Trophoblast cell (in vitro differentiated cells and primary cell): Measurements from ENCODE around the gene GINS3.
A peak's percentile ranks its signal among the peaks of the same experiment; 100 is the strongest.
"Not testable (repeated sequence)": the region's sequence is repeated elsewhere in the genome, so short reads cannot be mapped to it uniquely, and the experiment has no call there.

ENCODE experiments used
- DNase-seq, 2 donors: peaks; one replicate each; pipeline ENCODE4 v3.0.0-alpha.2; 2016
- H2AFZ ChIP-seq: 2 replicates; pipeline ENCODE4 v1.6.1; 2013; ENCODE audit warnings: low read length, moderate library complexity, mild to moderate bottlenecking; ENCODE audit not compliant: insufficient read depth, poor library complexity
- H2AK5ac ChIP-seq: 2 replicates; pipeline ENCODE4 v1.6.1; 2013; ENCODE audit warnings: mild to moderate bottlenecking, low read length
- H2BK120ac ChIP-seq: 2 replicates; pipeline ENCODE4 v1.6.1; 2013; ENCODE audit warnings: low read length, mild to moderate bottlenecking, moderate library complexity; ENCODE audit not compliant: insufficient read depth, poor library complexity
- H2BK12ac ChIP-seq: 2 replicates; pipeline ENCODE4 v1.6.1; 2013; ENCODE audit warnings: mild to moderate bottlenecking, low read length, moderate library complexity
- H2BK5ac ChIP-seq: 2 replicates; pipeline ENCODE4 v1.6.1; 2013; ENCODE audit warnings: low read length, low read depth, moderate library complexity, mild to moderate bottlenecking; ENCODE audit not compliant: poor library complexity
- H3K14ac ChIP-seq: 2 replicates; pipeline ENCODE4 v1.6.1; 2013; ENCODE audit warnings: mild to moderate bottlenecking, low read length
- H3K18ac ChIP-seq: 2 replicates; pipeline ENCODE4 v1.6.1; 2013; ENCODE audit warnings: mild to moderate bottlenecking, low read length
- H3K23ac ChIP-seq: 2 replicates; pipeline ENCODE4 v1.6.1; 2013; ENCODE audit warnings: low read length
- H3K27ac ChIP-seq: 2 replicates; pipeline ENCODE4 v1.5.1; 2013; ENCODE audit warnings: low read depth, mild to moderate bottlenecking, inconsistent platforms, low read length, moderate library complexity
- H3K27me3 ChIP-seq: 2 replicates; pipeline ENCODE4 v1.6.1; 2013; ENCODE audit warnings: inconsistent platforms, mild to moderate bottlenecking, low read length, moderate library complexity; ENCODE audit not compliant: insufficient read depth
- H3K36me3 ChIP-seq, 2 experiments: 1 replicate in 1 of 2; 2 replicates in 1 of 2; pipeline ENCODE4 v1.6.1; 2013; ENCODE audit warnings: low read length in 2 of 2, mild to moderate bottlenecking in 2 of 2, moderate library complexity in 1 of 2; ENCODE audit not compliant: insufficient read depth in 2 of 2, control insufficient read depth in 1 of 2
- H3K4ac ChIP-seq: 2 replicates; pipeline ENCODE4 v1.6.1; 2013; ENCODE audit warnings: low read depth, mild to moderate bottlenecking, low read length, moderate library complexity
- H3K4me1 ChIP-seq, 2 experiments: 1 replicate in 1 of 2; 2 replicates in 1 of 2; pipeline ENCODE4 v1.6.1; 2013; ENCODE audit warnings: low read length in 2 of 2, mild to moderate bottlenecking in 2 of 2, moderate library complexity in 1 of 2; ENCODE audit not compliant: insufficient read depth in 2 of 2, control insufficient read depth in 1 of 2
- H3K4me2 ChIP-seq: 2 replicates; pipeline ENCODE4 v1.6.1; 2013; ENCODE audit warnings: inconsistent platforms, mild to moderate bottlenecking, low read length, moderate library complexity
- H3K4me3 ChIP-seq: 2 replicates; pipeline ENCODE4 v1.5.1; 2013; ENCODE audit warnings: mild to moderate bottlenecking, low read depth, low read length, inconsistent platforms
- H3K79me1 ChIP-seq: one replicate; pipeline ENCODE4 v1.6.1; 2013; ENCODE audit warnings: low read length
- H3K79me2 ChIP-seq: 2 replicates; pipeline ENCODE4 v1.6.1; 2013; ENCODE audit warnings: low read length, mild to moderate bottlenecking; ENCODE audit not compliant: control insufficient read depth, insufficient read depth, poor library complexity
- H3K9ac ChIP-seq: 2 replicates; pipeline ENCODE4 v1.6.1; 2013; ENCODE audit warnings: mild to moderate bottlenecking, low read length
- H3K9me3 ChIP-seq: 2 replicates; pipeline ENCODE4 v1.6.1; 2013; ENCODE audit warnings: low read depth, mild to moderate bottlenecking, control low read depth, inconsistent platforms, low read length; ENCODE audit not compliant: insufficient read depth
- H4K12ac ChIP-seq: 2 replicates; pipeline ENCODE4 v1.6.1; 2013; ENCODE audit warnings: low read depth, mild to moderate bottlenecking, low read length, moderate library complexity
- H4K8ac ChIP-seq: 2 replicates; pipeline ENCODE4 v1.6.1; 2013; ENCODE audit warnings: low read depth, mild to moderate bottlenecking, low read length, moderate library complexity
- H4K91ac ChIP-seq: one replicate; pipeline ENCODE4 v1.6.1; 2013; ENCODE audit warnings: low read depth, mild to moderate bottlenecking, low read length, moderate library complexity
- WGBS: extraction: QIAGEN DNeasy Blood & Tissue Kit; methylation state at CpG from one replicate; pipeline ENCODE4 v1.1.7; 2013; ENCODE audit warnings: missing lambda C conversion rate; ENCODE audit not compliant: insufficient read length, insufficient coverage; ENCODE audit errors: extremely low coverage; 5-methylcytosine and 5-hydroxymethylcytosine counted together

Gene GINS3

GRCh38 chr16:58393138-58393504 is 850 bp downstream of the GINS3 start:
- no peak overlapping the region for H3K4ac ChIP-seq
- H3K79me2 ChIP-seq: peaks cover 3% of the 10 kb centered on the region
- H3K9ac ChIP-seq: no peak overlapping the region
- H3K9me3 ChIP-seq: no peaks in the 10 kb centered on the region
- H3K36me3 ChIP-seq: no peaks in the 10 kb centered on the region
- peak overlapping the region; percentile 69 for H4K8ac ChIP-seq
- H4K91ac ChIP-seq: no peak overlapping the region
- H3K27ac ChIP-seq: no peak overlapping the region
- H3K18ac ChIP-seq: no peak overlapping the region
- H2BK120ac ChIP-seq: no peak overlapping the region
- no peak overlapping the region for H3K14ac ChIP-seq
- no peak overlapping the region for H2AK5ac ChIP-seq
- peak overlapping the region; percentile 100 for H2AFZ ChIP-seq
- no peaks in the 10 kb centered on the region for H3K4me1 ChIP-seq
- no CpG with 5 or more reads among the region's 2 CpGs for WGBS
- H2BK5ac ChIP-seq: no peak overlapping the region
- H2BK12ac ChIP-seq: no peak overlapping the region
- H3K4me2 ChIP-seq: peak overlapping the region; percentile 64
- H3K79me1 ChIP-seq: peaks cover 4% of the 10 kb centered on the region
- no peak overlapping the region for H3K23ac ChIP-seq
- DNase-seq: no peak
- H3K4me3 ChIP-seq: no peak overlapping the region
- H4K12ac ChIP-seq: no peak overlapping the region
- no peaks in the 10 kb centered on the region for H3K27me3 ChIP-seq

GRCh38 chr16:58396897-58397296 is 4.6 kb downstream of the GINS3 start:
- not testable (repeated sequence) for DNase-seq, H3K27ac ChIP-seq, H3K27me3 ChIP-seq

GRCh38 chr16:58399718-58400633 is 7.7 kb downstream of the GINS3 start:
- Histone ChIP-seq H3K36me3 (peaks cover 2 to 4% of the 10 kb centered on the region in 2 experiments), H2BK12ac (no peak overlapping the region), H3K9me3 (no peaks in the 10 kb centered on the region), H3K27me3 (no peaks in the 10 kb centered on the region), H3K4ac (no peak overlapping the region), H3K4me3 (no peak overlapping the region), H3K4me1 (no peaks in the 10 kb centered on the region), H3K14ac (no peak overlapping the region), H3K79me2 (no peaks in the 10 kb centered on the region), H2AFZ (no peak overlapping the region), H3K9ac (no peak overlapping the region), H3K18ac (no peak overlapping the region), H3K23ac (no peak overlapping the region), H4K91ac (no peak overlapping the region), H2AK5ac (no peak overlapping the region), H2BK5ac (no peak overlapping the region), H4K12ac (no peak overlapping the region), H3K79me1 (no peaks in the 10 kb centered on the region), H2BK120ac (no peak overlapping the region), H3K27ac (no peak overlapping the region), H3K4me2 (no peak overlapping the region), H4K8ac (no peak overlapping the region)
- no CpG with 5 or more reads among the region's 1 CpG for WGBS
- DNase-seq: no peak

More at GRCh38 chr16:58396897-58397296, 4.6 kb downstream of the GINS3 start:
- not testable (repeated sequence) for H2AFZ ChIP-seq, H2AK5ac ChIP-seq, H3K4ac ChIP-seq, H3K14ac ChIP-seq, H3K4me3 ChIP-seq, H3K4me1 ChIP-seq, H3K9me3 ChIP-seq, H4K8ac ChIP-seq, H3K9ac ChIP-seq, H4K91ac ChIP-seq, H2BK120ac ChIP-seq, H3K4me2 ChIP-seq, H2BK12ac ChIP-seq, H3K36me3 ChIP-seq, H3K23ac ChIP-seq, H2BK5ac ChIP-seq, H4K12ac ChIP-seq, H3K79me2 ChIP-seq, H3K18ac ChIP-seq, H3K79me1 ChIP-seq
- no CpG with 5 or more reads among the region's 26 CpGs for WGBS

- not testable (repeated sequence) for H3K36me3 ChIP-seq, H4K8ac ChIP-seq, H2AFZ ChIP-seq, H3K4me2 ChIP-seq, H2BK12ac ChIP-seq, H3K9ac ChIP-seq, H2AK5ac ChIP-seq, H3K4me3 ChIP-seq, H3K4ac ChIP-seq, H4K12ac ChIP-seq, H3K27me3 ChIP-seq, H3K18ac ChIP-seq, H3K79me1 ChIP-seq, H3K79me2 ChIP-seq, H3K23ac ChIP-seq, H4K91ac ChIP-seq, H2BK120ac ChIP-seq, H3K4me1 ChIP-seq, H3K27ac ChIP-seq, H3K14ac ChIP-seq, H2BK5ac ChIP-seq, H3K9me3 ChIP-seq, DNase-seq
- WGBS: no CpG with 5 or more reads among the region's 3 CpGs
These were observed 9.0 kb downstream of the GINS3 start for GRCh38 chr16:58401305-58401704.
